ENCODE data around the gene FCRLB.

DNA sequence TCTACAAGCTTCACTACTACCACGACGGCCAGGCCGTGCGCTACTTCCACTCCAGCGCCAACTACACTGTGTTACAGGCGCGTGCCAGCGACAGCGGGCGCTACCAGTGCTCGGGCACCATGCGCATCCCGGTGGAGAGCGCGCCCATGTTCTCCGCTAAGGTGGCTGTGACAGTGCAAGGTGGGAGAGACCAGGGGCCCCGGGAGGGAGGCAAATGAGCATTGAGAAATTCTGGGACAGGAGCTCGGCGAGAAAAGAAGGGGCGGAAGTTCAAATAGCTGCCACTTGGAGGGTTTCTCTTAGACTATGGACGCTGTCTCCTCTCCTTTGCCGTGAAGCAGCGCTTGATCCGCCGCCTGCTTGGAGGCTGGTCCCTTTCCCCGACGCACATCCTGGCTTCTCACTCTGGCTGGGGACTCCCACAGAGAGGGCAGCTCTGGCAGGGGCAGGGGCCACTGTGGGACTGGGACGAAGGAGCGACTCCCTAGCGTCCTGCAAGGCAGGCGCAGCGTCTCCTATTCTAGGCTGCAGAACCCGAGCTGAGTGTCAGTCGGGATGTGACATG, 4.6 kb downstream of the FCRLB start:
- no peak for TF ChIP-seq EZH2 (IDR thresholded peaks at IDR 0.05; ENCODE audit: borderline replicate concordance, insufficient read depth, low read depth, low read length, poor library complexity, severe bottlenecking)
- TF ChIP-seq CTCF (IDR thresholded peaks at IDR 0.05): peak; percentile 5

Measured in B cell (primary cell).